ENCODE data around the gene CHRNA9. TPM values are rescaled to one million over a fixed set of nuclear protein-coding genes. Genes with fewer than 3 reads are reported as not detected.

CHRNA9 gene
- total RNA-seq, 1 donor from 2014 or later, result not detected

Other genes with a start within 250 kb of the CHRNA9 start
- gene RHOH, start 138.3 kb upstream of the CHRNA9 start, total RNA-seq, result 0.78 TPM